Activated CD4-positive, alpha-beta T cell treated with anti-CD3 and anti-CD28 coated beads for 24 hours (primary cell): ENCODE results near the gene UBA1.

Experiments
- DNase-seq, 2 donors: peaks; one replicate each; pipeline ENCODE4 v3.0.0-alpha.2; 2020; ENCODE audit warnings: low read depth in 2 of 2

The UBA1 gene

DNA sequence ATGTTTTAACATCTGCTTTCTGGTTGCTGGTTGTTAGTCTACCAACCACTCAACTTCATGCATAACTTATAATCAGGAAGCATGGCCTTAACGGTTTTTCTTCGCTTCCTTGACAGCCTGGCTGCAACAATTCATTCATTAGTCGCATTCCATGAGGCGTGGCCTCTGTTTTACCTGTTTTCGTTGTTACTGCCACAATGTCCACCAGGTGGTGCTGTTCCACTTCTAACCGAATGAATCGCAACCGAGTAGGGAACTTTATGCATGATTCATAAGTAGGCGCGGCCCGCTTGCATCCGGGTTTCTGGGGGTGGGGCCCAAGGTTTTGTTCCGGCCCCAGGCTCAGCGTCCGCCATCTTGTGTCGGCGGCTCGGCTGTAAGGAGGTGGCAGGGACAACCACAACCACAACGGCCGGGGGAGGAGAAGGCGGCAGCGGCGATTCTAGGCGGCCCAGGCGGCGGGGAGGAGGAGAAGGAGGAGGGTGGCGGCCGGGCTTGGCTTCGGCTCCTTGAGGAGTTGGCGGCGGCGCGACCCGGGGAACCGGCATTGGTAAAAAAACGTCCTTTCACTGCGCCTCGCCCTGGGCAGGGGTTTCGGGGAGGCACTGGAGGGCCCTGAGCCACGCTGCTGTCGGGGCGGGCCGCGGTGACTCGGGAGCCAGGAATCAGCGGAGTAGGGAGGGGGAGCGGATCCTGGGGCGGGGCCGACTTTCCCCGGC, at the start of gene UBA1:
TSS of gene UBA1 (plus strand) at position 355 of the 719 bp plus-strand sequence. CDS start 4,974 bp downstream, outside the sequence.
- peak; percentile 83 to 97 for DNase-seq

DNA sequence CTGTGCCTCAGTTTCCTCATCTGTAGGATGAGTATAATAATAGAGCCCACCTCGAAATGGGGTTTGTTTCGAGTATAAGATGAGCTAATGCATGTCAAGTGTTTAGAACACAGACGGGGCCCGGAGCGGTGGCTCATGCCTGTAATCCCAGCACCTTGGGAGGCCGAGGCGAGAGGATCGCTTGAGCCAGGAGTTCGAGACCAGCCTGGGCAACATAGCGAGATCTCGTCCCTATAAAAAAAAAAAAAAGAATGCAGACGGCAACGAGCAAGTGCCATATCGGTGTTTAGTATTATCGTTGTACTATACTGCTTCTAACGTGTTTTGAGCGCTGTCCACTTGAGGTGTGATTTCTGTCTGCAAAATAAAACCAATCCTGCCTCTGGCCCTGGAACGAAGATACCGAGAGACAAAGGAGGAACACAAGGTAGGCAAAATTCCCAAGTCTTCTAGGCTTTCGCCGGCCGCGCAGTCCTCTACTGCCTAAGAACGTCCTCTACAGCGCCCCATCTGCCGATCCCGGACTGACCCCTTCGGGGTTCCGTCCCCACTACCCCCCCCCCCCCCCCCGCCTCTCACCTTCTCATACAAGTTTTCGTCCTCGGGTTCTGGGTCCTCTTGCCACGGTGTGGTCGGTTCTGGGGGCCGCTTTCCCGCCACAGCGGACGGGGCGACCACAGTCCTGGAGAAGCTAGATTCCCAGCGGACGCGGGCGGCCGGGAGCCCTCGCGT, 49.6 kb upstream of the UBA1 start:
- no peak for DNase-seq

DNA sequence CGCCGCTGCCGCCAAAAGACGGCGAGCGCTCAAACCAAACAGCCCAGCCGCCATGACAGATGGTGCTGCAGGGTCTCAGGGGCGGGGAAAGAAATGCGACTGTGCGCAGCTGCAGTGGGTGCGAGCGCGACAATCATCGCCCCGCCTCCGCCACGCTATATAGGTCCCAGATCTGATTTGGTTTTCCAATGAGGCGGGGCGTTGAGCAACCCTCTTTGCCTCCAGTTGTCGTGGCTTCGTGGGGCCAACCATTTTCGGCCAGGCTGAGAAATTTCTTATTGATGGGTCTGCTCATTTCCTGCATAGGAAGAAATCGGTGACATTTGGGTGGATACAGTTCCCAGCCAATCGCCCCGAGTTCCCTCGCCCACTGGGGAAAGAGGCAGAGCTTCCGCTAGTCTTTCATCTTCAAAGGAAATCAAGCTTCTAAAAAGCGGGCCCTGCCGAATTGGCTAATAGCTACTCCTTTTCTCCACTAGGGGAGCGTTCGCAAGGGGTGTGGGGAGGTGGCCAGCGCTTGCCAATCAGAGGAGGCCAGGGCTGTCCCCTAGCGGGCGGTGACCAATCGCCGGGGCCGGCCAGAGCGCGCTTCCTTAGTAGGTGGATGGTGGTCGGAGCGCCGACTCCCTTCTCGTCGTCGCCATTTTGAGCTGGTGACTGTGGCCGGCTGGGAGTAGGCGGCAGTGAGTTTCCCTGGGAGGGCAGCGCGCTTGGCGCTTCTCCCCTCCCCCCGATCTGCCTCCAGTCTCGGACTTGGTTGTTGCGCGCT, 48.8 kb upstream of the UBA1 start, which contains the start of the genes NDUFB11 and RBM10:
TSS of gene NDUFB11 (minus strand) at position 77 of the 769 bp plus-strand sequence. CDS start at position 54, 23 bp downstream.
TSS of gene RBM10 (plus strand) at position 596 of the 769 bp plus-strand sequence. CDS start 2,261 bp downstream, outside the sequence.
- DNase-seq = peak; percentile 75 to 79

DNA sequence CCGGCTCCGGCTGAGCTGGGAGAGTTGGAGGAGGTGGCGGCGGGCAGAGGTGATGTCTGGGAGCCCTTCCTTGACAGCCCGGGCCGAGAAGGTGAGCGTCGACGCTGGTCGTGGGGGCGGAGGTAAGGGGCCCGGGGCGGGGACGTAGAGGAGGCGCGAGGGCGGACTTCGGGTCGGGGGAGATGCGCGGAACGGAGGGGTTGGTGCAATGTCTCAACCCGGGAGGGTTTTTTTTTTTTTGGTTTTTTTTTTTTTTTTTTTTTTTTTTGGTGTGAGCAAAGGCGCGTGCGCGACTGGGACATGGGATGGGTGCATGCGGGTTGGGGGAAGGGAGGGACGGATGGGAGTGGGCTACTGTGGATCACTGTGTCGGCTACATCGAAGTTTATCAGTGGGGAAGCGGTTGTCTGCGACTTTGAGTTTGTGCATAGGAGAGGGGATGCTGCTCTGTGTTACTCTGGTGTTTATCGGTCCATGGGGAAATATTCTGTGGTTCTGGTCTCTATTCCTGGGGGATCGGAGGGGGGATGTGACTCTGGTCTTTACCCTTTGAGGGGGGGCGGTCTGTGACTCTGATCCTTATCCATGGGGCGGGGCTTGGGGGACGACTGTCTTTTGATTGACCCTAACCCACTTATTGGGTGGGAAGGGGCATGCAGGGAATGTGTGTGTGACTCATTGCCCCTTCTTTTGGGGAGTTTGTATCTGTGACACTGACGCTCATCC, 48.1 kb upstream of the UBA1 start:
- peak in 1 of 2 donors; percentile 7 for DNase-seq

DNA sequence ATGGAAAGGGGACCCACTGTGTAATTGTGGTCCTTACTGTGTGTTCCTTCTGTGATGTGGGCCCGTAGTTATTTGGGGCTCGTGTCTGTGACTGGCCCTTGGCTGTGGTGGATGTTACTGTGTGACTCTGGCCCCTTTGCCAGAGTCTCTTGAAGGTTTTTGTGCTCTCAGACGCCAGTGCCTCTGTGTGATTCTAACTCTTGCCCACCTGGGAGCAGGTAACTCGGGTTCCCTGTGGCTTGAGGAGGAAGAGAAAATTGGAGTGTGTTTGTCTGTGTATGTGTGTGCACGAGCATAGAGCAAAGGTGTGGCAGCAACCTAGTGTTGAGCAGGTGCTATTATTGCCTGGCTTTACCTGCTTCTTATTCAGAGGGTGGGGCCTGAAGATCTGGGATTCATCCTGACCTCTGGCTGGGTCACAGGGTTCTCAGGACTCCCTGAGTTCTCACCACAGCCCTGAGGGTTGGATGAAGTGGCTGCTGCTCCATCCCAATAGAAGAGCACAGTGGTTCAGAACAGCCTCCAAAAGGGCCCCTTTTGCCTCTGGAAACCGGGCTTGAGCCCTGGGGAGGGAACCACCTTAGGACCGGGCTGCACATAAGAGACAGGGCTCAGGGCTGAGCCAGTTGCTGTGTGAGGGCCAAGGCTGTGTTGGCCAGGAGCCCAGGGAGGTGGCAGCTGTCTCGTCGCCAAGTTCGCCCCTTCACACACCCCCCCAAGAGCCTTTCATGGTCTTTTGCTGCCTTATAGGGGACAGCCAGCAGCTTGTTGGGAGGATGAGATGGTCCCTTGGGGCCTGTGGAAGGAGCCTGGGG, 47.3 kb upstream of the UBA1 start:
- no peak for DNase-seq

DNA sequence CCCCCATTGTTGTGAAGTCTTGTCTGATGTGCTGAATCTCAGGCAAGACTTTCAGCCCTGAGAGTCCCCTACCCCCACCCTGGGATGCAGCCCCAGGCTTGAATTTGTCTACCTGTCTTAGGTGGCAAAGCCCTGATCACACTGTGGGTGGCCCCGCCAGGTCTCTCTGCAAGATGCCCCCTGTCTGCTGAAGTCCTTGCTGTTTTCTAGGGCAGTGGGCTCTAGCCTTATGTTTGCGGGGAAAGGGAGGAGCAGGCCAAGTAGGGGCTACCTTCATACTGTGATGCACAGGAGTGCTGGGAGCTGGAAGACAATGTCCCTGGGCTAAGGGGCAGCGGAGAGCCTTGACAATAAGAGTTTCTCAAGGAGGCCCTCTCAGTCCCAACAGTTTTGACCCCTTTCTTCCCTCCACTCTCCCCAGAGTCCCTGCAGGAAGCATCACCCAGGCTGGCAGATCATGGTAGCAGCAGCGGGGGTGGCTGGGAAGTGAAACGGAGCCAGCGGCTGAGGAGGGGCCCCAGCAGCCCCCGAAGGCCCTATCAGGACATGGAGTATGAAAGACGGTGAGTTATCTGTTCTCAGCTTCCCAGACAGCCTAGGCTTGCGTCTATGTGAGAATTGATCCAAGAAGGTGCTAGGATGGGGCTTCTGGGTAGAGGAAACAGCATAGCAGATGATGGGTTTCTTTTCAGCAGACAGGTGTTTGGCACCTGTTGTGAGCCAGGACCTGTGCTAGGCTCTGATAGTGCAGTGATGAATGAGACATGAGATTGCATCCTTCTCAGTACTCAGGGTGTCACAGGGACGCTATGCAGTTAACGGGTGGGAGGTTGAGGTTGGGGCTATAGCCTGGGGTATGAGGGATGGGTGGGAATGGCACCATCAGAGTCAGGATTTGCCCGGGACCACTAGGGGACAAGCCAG, 46.4 kb upstream of the UBA1 start:
- no peak for DNase-seq

DNA sequence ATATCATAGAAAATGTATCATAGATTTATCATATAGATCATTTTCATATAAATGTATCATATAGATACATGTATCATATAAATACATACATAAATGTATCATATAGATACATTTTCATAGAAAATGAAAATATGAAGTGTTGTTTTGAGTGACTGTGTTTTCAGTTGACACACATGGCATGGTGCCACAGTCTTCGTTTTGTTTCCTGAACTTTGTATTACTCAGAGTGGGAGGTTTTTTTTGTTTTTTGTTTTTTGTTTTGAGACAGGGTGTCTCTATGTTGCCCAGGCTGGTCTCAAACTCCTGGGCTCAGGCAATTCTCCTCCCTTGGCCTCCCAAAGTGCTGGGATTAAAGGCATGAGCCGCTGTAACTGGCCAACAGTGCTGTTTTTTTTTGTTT, 44.7 kb upstream of the UBA1 start:
- no peak for DNase-seq

DNA sequence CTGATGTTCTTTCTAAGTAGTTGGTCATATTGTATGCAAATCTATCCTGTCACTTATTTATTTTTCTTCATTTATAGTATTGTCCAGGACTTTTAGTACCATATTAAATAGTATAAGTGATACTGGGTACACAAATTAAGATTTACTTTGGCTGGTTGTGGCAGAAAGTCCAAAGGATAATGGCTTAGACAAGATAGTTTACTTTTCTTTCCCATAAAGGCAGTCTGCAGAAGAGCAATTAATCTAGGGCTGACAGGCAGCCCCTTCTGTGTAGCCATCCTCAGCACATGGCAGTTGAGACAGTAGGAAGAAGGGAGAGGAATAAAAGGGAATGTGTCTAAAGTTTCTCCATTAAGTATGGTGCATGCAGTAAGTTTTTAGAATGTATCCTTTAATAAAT, 42.2 kb upstream of the UBA1 start:
- DNase-seq = no peak

DNA sequence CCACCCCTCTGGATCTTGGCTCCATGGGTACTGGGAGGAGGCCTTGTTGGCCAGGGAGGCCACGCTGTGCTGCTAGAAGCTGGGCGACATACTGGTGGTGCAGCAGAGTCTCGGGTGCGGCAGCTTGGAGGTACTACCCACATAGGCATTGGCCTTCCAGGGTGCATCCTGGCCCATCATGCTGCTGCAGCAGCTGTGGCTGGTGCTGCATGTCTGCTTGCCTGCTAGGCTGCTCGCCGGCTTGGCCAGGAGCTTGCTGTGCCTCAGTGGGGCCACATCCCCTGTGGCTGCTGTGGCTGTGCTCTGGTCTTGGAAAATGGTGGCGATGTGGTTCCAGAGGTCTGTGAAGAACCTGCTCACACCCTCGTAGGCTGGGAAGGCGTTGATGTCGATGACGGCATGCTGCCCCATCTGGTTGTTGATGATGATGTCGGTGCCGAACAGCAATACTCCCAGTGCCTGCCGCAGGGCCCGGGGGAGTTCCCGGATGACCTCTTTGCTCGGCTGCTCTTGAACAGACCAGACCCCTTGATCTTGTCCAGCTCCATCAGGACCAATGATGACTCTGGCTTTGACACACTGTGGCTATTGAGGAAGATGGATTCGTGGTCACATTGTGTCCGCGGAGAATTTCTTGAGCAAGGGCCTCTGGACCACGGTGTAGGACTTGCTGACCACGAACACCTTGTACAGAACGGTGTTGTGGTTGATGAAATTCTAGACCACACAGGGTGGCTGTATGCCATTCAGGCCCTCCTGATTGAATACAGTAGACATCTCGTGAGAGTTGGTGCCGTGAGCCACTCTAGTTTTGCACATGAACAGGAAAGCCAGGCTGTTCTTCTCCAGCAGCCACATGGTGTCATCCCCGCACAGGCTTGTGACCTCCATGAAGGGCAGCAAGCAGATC, 36.8 kb upstream of the UBA1 start:
- DNase-seq = no peak

DNA sequence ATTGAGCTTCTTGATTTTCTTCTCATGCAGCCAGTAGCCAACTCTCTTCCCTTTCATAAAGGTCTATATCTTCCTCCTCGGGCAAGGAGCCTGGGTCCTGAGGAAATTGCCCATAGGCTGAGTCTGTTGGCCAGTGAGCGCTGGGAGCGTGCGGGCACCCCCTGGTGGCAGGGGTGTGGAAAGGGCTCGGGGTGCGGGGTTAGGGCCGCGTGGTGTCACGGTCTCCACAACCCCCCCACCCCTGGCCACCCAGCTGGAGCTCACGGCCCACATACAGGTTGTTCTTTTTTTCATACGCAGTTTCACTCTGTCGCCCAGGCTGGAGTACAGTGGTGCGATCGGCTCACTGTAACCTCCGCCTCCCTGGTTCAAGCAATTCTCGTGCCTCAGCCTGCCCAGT, 35.5 kb upstream of the UBA1 start:
- no peak for DNase-seq

DNA sequence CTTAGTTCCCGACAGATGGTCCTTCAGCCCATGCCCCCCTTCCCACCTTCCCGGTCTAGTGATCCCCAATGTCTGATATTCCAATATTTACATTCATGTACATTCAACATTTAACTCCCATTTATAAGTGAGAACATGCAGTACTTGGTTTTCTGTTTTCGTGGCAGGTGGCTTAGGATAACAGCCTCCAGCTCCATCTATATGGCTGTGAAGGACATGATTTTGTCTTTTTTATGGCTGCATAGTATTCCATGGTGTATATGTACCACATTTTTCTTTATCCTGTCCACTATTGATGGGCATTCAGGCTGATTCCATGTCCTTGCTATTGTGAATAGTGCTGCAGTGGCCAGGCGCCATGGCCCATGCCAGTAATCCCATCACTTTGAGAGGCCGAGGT, 34.8 kb upstream of the UBA1 start:
- no peak for DNase-seq

DNA sequence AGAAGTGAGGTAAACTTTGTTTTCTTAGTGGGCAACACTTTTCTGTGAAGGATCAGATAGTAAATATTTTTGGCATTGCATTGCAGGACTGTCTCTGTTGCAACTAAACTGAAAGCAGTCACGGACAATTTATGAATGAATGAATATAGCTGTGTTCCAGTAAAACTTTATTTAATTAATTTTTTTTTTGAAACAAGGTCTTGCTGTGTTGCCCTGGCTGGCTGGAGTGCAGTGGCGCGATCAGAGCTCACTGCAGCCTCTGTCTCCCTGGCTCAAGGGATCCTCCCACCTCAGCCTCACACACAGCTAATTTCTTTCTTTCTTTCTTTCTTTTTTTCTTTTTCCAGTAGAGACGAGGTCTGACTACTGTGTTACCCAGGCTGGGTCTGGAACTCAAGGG, 32.8 kb upstream of the UBA1 start:
- DNase-seq = no peak

DNA sequence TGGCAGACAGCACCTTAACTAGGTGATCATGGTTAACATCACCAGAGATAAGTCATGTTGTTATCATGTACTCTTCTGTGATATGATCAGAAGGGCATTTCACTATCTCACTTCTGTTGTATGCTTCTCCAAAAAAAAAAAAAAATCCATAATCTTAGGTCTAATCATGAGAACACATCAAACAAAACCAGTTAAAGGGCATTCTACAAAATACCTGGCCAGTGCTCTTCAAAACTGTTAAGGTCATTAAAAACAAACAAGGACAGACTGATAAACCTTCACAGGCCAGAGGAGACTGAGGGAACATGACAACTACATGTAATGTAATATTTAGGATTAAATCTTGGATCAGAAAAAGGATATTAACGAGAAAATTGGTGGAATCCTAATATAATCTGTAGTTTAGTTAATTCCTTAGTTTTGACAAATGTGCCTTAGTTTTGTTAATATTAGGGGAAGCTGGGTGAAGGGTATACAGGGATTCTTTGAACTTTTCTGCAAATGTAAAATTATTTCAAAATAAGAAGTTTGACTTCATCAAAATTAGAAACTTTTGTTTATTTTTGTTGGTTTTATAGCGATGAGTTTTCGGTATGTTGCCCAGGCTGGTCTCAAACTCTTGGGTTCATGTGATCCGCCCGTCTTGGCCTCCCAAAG, 30.6 kb upstream of the UBA1 start:
- no peak for DNase-seq

DNA sequence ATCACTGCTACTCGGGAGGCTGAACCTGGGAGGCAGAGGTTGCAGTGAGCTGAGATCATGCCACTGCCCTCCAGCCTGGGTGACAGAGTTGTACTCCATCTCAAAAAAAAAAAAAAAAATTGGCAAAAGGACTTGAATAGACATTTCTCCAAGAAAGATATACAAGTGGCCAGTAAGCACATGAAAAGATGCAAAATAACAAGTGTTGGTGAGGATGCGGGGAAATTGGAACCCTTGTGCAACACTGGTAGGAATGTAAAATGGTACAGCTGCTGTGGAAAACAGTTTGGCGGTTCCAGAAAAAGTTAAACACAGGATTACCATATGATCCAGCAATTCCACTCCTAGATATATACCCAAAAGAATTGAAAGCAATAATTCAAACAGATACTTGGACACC, 29.2 kb upstream of the UBA1 start:
- DNase-seq = no peak

DNA sequence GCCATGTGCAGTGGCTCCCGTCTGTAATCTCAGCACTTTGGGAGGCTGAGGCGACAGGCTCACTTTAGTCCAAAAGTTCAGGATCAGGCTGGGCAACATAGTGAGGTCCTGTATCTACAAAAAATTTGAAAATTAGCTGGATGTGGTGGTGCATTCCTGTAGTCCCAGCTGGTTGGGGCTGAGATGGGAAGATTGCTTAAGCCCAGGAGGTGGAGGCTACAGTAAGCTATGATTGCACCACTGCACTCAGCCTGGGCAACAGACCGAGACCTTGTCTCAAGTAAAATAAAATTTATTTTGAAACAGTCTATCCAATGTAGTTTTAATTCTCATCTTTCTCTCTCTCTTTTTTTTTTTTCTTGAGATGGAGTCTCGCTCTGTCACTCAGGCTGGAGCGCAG, 27.5 kb upstream of the UBA1 start:
- DNase-seq = no peak

DNA sequence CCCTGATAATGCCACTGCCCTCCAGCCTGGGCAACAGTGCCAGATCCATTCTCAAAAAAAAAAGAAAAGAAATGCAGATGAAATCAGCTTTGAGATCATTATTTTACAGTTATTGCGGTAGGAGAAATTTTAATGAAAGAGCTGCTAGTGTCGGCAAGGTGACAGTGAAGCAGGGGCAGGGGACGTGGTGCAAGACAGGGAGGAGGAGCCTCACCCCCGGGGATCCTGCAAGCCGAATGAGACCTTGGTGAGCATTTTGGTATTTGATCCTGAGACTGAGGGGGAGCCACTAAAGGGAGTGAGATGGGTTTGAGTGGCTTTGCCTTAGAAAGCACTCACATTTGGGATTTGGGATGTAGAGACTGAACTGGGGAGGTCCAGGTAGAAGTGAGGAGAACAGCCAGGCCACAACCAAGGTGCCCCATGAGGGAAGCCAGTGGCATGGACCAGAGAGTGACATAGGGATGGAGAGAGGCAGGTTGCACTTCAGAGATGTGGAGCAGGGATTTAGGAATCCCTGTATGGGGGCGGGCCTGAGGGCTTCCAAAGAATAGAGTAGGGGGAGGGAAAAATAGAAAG, 25.0 kb upstream of the UBA1 start:
- DNase-seq = no peak

DNA sequence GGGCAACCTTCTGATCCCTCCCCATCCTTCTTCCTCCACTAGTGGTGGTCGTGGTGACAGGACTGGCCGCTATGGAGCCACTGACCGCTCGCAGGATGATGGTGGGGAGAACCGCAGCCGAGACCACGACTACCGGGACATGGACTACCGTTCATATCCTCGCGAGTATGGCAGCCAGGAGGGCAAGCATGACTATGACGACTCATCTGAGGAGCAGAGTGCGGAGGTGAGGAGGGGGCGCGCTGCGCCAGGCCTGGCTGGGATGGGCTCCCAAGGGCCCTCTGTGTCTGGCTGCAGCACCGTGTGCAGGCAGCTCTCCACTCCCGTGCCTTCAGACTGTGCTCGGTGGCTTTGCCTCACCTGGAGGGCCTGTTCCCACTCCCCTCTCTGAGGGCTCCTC, 24.4 kb upstream of the UBA1 start:
- no peak for DNase-seq
